GM21723 (cell line): ENCODE measurements around the gene CNTNAP5.
"Not testable (repeated sequence)": the region's sequence is repeated elsewhere in the genome, so short reads cannot be mapped to it uniquely, and the experiment has no call there.

Experiments
- ATAC-seq: cut with Tn5 transposase; IDR thresholded peaks from one replicate; pipeline ENCODE4 v1.9.1; 2021; ENCODE audit warnings: mild to moderate bottlenecking, moderate library complexity; ENCODE audit not compliant: unreplicated experiment

Gene CNTNAP5

DNA sequence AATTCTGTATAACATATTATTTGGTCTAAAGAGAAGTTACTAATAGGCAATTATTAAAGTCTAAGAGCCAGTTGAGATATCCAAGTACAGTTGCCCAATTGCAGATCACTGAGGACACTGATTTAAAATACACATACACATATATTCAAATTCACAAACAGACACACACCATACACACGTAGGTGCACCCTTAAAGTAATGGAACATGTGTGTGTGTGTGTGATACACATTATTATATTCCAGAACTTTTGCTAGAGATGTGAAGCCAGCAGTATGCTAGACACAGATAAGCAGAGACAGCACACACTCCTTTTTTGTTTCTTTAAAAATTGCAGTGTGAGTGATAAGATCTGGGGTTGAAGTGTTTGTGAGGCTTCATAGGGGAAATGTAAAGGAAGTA is 292.5 kb downstream of the CNTNAP5 start:
- no peak for ATAC-seq

GRCh38 chr2:124318913-124319312 is 293.8 kb downstream of the CNTNAP5 start:
- no peak for ATAC-seq

- no peak for ATAC-seq
Observed at GRCh38 chr2:124319577-124319976, 294.5 kb downstream of the CNTNAP5 start.

DNA sequence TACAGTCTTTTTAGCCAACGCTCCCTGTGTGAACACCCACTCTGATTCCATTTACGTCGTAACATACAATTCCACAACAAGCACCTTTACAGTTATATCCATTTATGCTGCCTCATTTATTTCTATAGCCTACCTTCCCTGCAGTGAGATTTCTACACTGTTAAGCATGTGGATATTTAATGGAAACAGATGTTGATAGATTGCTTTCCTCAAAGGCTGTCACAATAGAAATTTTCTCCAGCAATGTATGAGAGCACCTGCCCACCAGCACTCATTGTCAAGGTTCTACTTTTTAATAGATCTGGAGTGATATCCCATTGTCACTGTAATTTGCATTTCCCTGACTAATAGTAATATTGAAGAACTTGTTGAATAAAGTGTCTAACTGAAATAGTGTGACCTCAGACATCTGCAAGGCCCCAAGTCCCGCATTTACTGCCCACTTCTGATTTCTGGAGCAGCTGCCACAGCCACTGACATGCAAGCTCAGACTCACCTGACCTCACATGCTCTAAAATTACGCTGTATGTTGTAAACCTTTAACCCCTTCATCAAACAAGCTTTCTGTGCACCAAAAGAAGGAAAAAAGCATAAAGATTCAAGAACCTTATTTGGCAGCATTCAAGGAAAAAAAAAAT is 295.1 kb downstream of the CNTNAP5 start:
- no peak for ATAC-seq

GRCh38 chr2:124323321-124323720 is 298.2 kb downstream of the CNTNAP5 start:
- ATAC-seq: no peak

- ATAC-seq: no peak
Observed at GRCh38 chr2:124325667-124326440, 300.8 kb downstream of the CNTNAP5 start.

DNA sequence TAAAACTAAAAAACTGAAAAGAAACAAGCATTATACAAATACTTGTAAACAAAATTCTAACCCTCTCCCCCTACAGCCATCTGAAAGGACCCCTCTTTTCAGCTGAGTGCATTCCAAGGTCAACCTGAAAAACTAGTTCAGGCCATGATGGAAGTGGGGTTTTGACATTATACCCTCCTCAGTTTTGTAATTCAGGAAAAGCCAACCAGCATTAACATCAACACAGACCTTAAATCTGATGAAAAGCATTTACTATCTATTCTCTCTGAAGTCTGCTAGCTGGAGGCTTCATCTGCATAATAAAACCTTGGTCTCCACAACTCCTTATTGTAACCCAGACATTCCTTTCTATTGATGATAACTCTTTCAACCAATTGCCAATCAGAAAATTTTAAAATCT is 302.2 kb downstream of the CNTNAP5 start:
- ATAC-seq: no peak

DNA sequence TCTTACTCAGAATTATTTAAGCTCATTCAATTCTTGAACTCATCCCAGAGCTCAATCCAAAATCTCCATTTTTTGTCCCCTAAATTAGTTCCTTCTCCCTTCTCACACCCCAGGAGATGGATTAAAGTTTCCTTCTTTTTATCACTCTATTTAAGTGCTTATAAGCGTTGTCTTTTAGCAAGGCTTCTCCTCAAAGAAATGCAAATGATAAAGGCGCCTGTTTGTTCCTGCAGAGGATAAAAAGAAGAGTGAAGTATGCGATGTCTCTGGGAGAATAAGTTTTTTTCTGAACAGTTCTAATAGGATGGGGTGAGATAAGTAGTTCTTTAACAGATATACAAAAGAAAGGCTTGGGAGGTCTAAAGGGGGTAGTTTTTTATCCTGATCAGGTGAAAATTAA is 303.3 kb downstream of the CNTNAP5 start:
- ATAC-seq: no peak

- ATAC-seq: no peak
Observed at GRCh38 chr2:124333784-124334183, 308.7 kb downstream of the CNTNAP5 start.

- no peak for ATAC-seq
Observed at GRCh38 chr2:124335058-124335457, 310.0 kb downstream of the CNTNAP5 start.

DNA sequence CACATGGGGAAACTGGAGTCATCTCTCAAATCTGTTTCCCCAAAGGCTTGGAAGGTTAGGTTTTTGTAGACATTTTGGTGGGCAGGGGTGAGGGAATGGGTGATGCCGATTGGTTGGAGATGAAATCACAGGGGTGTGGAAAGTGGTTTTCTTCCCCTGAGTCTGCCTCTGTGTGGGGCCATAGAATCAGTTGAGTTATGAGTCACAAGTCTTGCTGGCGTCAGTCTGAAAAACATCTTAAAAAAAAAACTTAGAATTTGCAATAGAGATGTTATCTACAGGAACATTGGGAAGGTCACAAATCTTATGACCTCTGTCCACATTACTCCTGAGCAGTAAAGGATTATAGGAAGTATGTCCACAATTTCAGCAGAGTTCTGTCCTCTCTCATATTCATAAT is 314.6 kb downstream of the CNTNAP5 start:
- no peak for ATAC-seq

DNA sequence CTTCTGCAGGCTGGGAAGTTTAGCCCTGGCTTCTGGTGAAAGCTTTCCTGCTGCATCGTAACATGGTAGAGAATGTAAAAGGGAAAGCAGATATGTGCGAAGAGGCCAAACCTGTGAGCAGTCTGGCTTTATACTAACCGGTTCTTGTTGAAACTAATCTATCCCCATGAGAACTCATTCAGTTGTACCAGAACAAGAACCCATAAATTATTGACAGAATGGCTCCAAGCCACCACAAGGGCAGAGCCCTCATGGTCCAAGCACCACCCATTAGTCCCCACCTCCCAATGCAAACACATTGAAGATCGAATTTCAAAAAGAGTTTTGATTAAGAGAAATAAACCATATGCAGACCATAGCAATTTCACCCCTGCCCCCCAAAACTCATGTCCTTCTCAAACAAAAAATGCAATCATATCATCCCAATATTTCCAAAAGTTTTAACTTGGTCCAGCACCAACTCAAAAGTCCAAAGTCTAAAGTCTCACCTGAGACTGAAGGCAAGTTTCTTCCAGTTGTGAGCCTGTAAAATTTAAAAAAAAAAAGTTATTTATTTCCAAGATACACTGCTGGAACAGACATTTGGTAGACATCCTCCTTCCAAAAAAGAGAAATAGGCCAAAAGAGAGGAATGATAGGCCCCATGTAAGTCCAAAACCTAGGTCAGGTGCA is 318.9 kb downstream of the CNTNAP5 start:
- ATAC-seq: no peak

DNA sequence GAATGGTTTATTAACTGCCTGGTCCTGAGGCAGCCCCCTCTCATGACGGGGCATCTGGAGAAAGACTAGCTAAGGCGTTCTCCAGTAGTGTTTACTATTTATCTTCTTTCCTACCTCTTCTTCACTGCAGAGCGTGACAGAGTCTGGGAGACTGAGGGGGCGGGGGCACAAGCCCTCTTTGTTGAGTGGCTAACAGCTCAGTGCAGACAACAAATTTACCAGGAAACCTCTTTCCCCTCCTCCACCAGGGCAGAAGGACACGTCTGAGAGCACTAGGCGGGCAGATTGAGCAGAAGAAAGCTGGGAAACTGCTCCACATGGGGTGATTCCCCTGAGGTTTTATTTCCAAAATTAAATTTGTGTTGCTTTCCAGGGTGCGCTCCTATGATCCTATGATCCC is 322.1 kb downstream of the CNTNAP5 start:
- no peak for ATAC-seq

- ATAC-seq: no peak
Observed at GRCh38 chr2:124353656-124354055, 328.6 kb downstream of the CNTNAP5 start.

GRCh38 chr2:124354466-124354865 is 329.4 kb downstream of the CNTNAP5 start:
- no peak for ATAC-seq

- not testable (repeated sequence) for ATAC-seq
Observed at GRCh38 chr2:124361966-124362365, 336.9 kb downstream of the CNTNAP5 start.

- no peak for ATAC-seq
Observed at GRCh38 chr2:124369181-124369580, 344.1 kb downstream of the CNTNAP5 start.

DNA sequence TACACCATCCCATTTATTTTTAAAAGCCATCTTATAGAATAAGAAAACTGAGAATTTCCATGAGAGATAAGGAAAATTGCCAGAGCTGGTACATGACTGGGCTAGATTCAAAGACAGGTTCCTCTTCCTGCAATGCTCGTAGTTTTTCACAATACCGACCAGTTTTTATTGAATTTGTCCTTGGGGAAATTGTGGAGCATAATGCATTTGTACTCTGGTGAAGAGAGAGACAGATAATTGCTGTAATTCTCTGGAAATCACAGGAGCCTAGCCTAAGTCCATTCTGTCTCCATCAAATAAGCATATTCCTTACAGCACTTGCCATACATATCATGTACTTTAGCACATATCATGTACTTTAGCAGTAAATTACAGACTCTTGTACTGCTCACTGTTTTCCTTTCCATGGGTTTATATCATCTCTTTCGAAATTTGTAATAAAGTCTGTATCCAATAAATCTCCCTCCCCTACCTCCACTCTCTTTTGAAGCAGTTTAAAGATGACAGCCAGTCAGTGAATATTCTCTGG is 355.2 kb downstream of the CNTNAP5 start:
- no peak for ATAC-seq

DNA sequence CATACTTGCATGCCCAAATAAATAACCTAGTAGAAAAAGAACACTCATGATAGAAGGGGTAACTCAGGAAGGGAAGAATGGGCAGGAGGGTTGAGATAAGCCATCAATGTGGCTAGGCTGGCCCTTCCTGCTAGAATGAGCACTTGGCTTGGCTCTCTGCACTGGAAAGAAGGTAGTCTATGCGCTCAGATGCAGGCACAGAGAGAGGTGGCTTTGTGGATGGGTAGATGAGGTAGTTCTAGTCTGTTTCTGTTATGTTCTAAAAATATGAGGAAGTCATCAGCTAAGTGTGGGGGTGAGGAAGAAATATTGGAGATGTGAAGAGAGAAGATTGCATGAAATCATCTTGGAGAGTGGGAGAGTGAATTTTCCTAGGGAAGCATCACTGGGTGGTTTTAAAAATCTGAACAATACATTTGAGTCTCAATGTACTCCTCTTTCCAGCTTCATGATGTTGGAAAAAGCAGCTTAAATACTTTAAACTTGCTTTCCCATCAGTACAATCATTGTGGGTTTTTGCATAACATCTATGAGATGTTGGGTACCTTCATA is 357.1 kb downstream of the CNTNAP5 start:
- ATAC-seq: no peak

DNA sequence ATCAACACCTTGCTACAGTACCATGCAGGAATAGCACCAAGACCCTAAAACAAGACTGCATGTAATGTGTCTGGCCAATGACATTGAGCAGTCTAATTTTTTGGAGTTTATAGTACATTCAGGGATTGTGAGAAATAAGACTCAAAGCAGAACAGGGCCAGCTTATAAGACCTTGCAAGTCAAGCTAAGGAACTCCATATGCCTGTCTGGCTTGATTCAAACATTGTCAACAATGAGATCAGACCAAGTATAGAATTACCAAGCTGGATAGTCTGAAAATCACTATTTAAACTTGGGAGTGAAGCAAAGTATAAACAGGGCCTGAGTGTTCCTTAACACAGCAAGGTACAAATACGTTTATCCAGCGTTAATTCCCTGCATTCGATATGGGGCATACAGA is 370.9 kb downstream of the CNTNAP5 start:
- ATAC-seq: no peak

DNA sequence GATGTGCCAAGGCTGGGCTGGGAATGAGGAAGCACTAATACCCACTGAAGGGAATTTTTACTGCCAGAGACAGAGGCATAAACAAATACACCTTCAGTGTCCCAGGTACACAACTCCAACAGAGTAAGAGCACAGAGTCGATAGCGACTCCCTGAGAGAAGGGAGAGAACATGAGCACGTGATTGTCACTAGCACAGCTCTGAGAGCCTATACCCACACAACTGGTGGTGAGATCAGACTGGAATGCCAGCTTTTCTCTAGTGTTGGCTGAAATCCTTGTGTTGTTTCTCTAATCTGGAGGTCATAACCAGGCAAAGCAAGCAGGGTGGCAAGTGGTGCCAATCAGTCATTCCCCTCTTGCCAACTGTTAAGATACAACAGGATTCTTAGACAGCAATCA is 377.2 kb downstream of the CNTNAP5 start:
- ATAC-seq: no peak
